ENCODE results near the gene METTL16.
"Not testable (repeated sequence)": the region's sequence is repeated elsewhere in the genome, so short reads cannot be mapped to it uniquely, and the experiment has no call there.

METTL16 gene

DNA sequence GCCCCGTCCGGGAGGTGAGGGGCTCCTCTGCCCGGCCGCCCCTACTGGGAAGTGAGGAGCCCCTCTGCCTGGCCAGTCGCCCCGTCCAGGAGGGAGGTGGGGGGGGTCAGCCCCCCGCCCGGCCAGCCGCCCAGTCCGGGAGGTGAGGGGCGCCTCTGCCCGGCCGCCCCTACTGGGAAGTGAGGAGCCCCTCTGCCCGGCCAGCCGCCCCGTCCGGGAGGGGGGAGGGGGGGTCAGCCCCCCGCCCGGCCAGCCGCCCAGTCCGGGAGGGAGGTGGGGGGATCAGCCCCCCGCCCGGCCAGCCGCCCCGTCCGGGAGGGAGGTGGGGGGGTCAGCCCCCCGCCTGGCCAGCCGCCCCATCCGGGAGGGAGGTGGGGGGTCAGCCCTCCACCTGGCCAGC, 64.2 kb downstream of the METTL16 start:
- not testable (repeated sequence) for DNase-seq

GRCh38 chr17:2445638-2446037, 66.0 kb downstream of the METTL16 start:
- DNase-seq, result no peak

- DNase-seq, result no peak
These were observed 67.3 kb downstream of the METTL16 start for GRCh38 chr17:2444382-2444781.

GRCh38 chr17:2442166-2442565, 69.5 kb downstream of the METTL16 start:
- no peak for DNase-seq

GRCh38 chr17:2440930-2441329, 70.8 kb downstream of the METTL16 start:
- DNase-seq, result no peak

DNA sequence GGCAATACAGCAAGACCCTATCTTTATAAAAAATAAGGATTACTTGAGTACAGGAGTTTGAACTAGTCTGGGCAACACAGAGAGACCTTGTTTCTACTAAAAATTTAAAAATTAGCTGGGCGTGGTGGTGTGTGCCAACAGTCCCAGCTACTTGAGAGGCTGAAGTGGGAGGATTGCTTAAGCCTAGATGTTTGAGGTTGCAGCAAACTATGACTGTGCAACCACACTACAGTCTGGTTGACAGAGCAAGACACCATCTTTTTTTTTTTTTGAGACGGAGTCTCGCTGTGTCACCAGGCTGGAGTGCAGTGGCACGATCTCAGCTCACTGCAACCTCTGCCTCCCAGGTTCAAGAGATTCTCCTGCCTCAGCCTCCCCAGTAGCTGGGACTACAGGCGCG, 71.7 kb downstream of the METTL16 start:
- not testable (repeated sequence) for DNase-seq

DNA sequence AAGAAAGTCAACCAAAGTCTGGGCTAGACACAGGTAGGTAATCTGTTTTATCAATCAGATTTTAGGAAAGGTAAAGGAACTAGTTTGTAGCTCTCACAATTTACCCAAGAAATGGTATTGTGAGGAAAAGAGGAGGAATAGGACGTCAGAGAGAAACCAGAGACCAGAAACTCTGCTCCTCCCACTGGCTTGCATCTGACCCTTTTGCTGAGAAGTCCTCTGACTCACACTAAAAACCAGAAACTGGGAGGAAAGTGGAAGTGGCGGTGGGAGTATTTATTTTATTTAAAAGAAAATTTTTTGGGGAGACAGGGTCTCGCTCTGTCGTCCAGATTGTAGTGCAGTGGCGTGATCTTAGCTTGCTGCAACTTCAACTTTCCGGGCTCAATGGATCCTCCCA, 72.9 kb downstream of the METTL16 start:
- no peak for DNase-seq

- DNase-seq, result no peak
These were observed 75.3 kb downstream of the METTL16 start for GRCh38 chr17:2436316-2436905.

DNA sequence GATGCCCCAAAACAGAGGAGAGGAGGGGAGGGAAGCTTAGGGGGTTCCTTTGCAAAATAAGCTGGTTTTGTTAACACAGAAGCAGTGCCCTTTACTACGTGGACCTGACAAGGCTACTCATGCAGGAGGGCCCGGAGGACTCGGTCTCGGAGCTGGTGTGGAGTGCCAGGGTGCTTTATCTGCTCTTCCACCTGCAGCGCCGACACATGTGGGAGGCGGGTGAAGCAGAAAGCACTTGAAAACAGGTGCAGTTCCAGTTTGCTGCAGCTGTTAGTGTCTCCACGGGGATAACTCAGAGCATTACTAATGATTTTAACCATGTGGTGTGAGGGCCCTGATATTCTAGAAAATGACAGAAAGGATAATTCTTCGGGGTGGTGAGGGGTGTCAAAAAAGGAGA, 75.8 kb downstream of the METTL16 start:
- no peak for DNase-seq

DNA sequence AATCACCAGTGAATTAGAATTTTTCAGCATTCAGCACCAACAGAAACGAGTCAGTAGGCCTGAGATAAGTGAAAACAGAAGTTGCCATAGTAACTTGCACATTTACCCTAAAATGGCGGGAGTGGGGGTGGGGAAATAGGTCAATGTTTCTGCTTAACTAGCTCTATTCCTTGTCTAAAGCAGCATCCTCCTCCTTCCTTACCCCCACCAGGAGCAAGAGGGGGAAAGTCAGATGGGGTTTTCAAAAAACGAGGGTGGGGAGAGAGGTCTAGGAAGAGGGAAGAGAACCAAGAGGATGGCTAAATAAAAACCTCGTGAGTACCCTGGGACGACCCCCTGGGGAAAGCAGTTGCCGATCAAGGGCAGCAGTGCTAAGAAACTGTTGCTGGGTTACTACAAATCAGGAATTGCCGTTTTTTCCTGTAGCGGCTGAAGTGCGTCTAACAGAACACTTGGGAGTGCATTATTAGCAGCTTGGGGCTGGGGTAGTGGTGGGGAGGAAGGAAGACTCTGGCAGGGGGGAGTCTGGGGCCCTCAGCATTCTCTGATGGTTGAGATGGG, 76.4 kb downstream of the METTL16 start:
- no peak for DNase-seq

- no peak for DNase-seq
These were observed 78.0 kb downstream of the METTL16 start for GRCh38 chr17:2433696-2434095.

GRCh38 chr17:2427910-2428309, 83.8 kb downstream of the METTL16 start:
- no peak for DNase-seq

DNA sequence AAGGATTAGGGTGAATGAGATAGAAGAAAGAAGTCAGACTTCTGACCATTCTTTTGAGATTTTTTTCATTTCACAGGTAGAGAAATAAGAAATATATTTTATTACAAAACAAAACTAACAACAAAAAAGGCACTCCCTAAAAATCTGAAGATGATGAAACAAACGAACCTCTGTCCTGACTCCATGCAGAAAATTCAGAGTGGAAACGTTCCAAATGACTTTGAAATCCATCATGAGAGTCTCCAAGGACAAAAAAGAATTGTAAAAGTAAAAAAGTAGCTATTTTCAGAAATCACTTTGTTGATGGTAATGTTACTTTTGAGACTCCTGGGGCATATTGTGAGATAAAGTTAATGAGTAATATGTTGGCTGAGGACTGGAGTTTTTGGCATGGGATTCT, 84.5 kb downstream of the METTL16 start:
- DNase-seq, result no peak

DNA sequence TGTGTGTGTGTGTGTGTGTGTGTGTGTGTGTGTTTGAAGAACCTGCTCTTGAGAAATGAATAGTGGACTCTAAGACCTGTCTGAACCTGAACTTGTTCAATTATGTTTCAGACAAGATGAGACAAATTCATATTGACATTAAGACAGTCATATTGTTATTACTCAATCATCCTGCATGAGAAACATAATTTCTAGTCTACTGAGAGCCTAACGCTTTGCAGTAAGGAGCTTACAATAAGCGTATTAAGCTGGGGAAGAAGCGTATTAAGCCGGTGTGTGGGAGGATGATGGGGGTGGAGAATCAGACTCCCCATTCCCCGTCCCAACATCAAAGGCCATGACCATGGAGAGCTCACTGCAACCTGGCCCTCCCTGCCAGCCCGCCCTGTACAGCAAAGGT, 88.4 kb downstream of the METTL16 start:
- DNase-seq, result no peak

- DNase-seq, result no peak
These were observed 90.2 kb downstream of the METTL16 start for GRCh38 chr17:2421315-2422147.

- DNase-seq, result no peak
These were observed 91.5 kb downstream of the METTL16 start for GRCh38 chr17:2420176-2420575.

DNA sequence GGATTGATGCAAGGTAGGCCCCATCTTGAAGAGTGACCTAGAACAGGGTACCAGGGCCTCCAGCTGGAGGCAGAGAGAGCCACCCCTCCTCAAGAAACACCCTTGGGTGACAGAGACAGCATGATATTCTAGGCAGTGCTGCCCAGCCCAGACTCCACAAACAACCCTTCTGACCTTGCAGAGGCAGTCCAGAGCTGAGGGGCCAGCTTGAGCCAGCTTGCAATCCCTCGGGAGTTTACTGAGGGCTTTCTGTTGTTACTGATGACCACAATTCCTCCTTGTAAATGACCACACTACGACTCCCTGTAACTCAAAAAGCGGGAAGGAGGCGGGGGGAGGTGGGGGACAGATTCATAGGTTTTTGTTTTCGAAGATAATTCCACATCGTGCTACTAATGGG, 92.2 kb downstream of the METTL16 start:
- no peak for DNase-seq

DNA sequence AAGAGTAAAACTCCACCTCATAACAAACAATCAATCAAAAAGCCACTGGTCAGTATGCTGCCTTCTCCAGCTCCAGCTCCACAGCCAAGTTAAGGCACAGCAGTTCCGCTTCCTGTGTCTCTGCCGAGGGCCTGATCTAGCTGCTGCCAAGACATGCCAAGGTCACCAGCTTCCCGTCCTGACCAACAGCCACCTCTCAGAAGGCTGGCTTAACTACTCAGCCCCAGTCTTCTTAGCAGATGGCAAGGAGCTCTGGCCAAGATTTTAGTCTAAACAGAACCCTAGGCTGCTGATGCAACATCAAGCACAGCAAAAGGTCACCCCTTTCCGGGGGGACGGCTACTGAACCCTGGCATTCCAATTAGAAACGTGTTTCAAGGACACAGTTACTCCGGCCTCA, 93.1 kb downstream of the METTL16 start:
- DNase-seq, result no peak

- peak; percentile 86 for DNase-seq
These were observed 95.5 kb downstream of the METTL16 start for GRCh38 chr17:2416010-2416734.

DNA sequence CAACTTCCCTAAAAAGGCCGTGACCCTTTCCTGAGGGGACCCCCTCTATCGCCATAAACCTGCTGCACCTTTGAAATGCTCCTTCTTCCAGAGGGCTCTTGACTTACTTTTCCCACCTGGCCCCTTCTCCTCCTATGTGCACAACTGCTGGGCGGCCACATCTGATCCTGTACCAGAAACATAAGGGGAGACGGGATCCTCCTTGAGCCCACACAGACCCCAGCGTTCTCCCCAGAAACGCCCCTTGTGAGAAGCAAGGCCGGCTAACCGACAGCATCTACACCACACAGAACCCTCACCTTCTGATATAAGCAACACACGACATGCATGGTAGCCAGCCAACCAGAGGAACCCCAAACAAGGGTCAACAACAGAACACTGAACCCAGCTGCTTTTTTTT, 96.6 kb downstream of the METTL16 start:
- DNase-seq, result no peak

- no peak for DNase-seq
These were observed 97.1 kb downstream of the METTL16 start for GRCh38 chr17:2414446-2415064.

DNA sequence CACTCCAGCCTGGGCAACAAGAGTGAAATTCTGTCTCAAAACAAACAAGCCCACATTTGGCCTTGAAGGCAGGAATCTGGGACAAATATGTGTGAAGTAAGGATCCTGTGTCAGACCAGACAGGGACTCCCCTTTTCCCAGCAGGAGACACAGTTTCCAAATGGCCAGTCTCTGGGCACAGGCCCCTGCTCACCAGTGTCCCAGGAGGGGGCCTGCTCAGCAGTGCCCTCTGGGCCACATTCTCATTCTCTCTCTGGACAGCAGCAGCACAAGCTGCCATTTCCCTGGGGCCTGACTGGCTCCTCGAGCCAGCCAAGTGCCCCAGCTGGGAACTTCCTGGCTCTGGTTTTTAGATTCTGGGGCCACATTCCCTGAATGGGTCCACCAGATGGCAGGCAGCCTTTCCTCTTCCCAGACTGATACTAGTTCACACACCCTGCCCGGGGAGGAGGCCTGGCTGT, 99.1 kb downstream of the METTL16 start:
- DNase-seq, result no peak

DNA sequence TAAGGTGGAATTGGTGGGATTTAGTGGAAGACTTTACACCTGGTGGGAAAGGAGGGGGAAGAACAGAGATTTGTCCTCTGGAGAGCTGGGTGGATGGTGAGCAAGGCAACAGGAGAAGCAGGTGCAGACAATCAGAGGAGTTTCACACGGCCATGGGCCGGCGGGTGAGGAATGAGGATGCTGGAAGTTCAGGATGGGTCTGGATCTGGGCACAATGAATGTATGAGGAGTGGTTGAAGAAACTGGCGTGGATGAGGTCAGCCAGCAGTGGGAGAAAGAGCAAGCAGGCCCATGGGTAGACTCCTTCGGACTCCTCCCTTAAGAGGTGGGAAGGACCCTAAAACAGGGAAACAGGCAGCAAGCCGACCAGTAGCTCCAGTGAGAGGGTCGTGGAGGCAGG, 100.7 kb downstream of the METTL16 start:
- DNase-seq, result no peak
